ENCODE results near the gene CREB5. TPM values are rescaled to one million over a fixed set of nuclear protein-coding genes. Genes with fewer than 3 reads are reported as not detected.

The CREB5 gene
- polyA plus RNA-seq, 1 donor from 2014 or later = 3.7 TPM

DNA sequence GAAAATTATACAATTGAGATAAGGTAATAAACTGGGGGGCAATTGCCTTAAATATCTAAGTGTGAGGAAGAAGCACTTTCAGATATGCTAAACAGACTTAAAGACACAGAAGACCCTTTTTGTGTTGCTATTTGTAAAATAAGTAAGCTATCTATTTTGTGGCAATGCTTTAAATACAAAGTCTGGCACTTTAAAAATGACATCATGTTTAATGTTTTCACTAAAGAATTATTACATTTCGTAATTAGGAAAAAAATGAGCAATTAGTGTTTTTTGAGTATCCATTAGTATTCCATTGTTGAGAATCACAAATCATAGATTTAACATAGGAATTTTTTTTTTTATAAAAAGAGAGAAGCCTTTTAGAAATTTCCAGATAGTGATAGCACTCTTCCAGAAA, 2.1 kb downstream of the CREB5 start:
- no peak overlapping the region for H3K4me3 ChIP-seq (ENCODE audit: low read length)
- no peaks in the 10 kb centered on the region for H3K9me2 ChIP-seq (ENCODE audit: insufficient read depth, low read length)
- no peaks in the 10 kb centered on the region for H3K9me3 ChIP-seq (ENCODE audit: low read length)
- TF ChIP-seq EZH2 (IDR thresholded peaks at IDR 0.05; ENCODE audit: borderline replicate concordance, insufficient read depth, low read length, poor library complexity, severe bottlenecking) (no peak), POLR2AphosphoS5 (IDR thresholded peaks at IDR 0.05) (no peak), TAF1 (IDR thresholded peaks at IDR 0.05; ENCODE audit: low read depth) (no peak), RAD21 (conservative IDR thresholded peaks at IDR 0.05) (no peak), MXI1 (conservative IDR thresholded peaks at IDR 0.05; ENCODE audit: poor library complexity, severe bottlenecking) (no peak), EP300 (conservative IDR thresholded peaks at IDR 0.05; ENCODE audit: poor library complexity, severe bottlenecking) (no peak), SMC3 (conservative IDR thresholded peaks at IDR 0.05; ENCODE audit: poor library complexity) (no peak)
- TF ChIP-seq, protein P1, sequence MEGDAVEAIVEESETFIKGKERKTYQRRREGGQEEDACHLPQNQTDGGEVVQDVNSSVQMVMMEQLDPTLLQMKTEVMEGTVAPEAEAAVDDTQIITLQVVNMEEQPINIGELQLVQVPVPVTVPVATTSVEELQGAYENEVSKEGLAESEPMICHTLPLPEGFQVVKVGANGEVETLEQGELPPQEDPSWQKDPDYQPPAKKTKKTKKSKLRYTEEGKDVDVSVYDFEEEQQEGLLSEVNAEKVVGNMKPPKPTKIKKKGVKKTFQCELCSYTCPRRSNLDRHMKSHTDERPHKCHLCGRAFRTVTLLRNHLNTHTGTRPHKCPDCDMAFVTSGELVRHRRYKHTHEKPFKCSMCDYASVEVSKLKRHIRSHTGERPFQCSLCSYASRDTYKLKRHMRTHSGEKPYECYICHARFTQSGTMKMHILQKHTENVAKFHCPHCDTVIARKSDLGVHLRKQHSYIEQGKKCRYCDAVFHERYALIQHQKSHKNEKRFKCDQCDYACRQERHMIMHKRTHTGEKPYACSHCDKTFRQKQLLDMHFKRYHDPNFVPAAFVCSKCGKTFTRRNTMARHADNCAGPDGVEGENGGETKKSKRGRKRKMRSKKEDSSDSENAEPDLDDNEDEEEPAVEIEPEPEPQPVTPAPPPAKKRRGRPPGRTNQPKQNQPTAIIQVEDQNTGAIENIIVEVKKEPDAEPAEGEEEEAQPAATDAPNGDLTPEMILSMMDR (IDR thresholded peaks at IDR 0.05; ENCODE audit: poor library complexity, severe bottlenecking) = no peak
- TF ChIP-seq, protein P2, sequence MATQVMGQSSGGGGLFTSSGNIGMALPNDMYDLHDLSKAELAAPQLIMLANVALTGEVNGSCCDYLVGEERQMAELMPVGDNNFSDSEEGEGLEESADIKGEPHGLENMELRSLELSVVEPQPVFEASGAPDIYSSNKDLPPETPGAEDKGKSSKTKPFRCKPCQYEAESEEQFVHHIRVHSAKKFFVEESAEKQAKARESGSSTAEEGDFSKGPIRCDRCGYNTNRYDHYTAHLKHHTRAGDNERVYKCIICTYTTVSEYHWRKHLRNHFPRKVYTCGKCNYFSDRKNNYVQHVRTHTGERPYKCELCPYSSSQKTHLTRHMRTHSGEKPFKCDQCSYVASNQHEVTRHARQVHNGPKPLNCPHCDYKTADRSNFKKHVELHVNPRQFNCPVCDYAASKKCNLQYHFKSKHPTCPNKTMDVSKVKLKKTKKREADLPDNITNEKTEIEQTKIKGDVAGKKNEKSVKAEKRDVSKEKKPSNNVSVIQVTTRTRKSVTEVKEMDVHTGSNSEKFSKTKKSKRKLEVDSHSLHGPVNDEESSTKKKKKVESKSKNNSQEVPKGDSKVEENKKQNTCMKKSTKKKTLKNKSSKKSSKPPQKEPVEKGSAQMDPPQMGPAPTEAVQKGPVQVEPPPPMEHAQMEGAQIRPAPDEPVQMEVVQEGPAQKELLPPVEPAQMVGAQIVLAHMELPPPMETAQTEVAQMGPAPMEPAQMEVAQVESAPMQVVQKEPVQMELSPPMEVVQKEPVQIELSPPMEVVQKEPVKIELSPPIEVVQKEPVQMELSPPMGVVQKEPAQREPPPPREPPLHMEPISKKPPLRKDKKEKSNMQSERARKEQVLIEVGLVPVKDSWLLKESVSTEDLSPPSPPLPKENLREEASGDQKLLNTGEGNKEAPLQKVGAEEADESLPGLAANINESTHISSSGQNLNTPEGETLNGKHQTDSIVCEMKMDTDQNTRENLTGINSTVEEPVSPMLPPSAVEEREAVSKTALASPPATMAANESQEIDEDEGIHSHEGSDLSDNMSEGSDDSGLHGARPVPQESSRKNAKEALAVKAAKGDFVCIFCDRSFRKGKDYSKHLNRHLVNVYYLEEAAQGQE (IDR thresholded peaks at IDR 0.05; ENCODE audit: borderline replicate concordance) = no peak
- no peak overlapping the region for H2AFZ ChIP-seq (ENCODE audit: low read depth, low read length)
- H4K20me1 ChIP-seq (ENCODE audit: insufficient read depth) = no peaks in the 10 kb centered on the region
- no peak overlapping the region for H3K27ac ChIP-seq (ENCODE audit: low read length)
- no peak overlapping the region for H3K4me2 ChIP-seq (ENCODE audit: low read length)
- H3K9ac ChIP-seq (ENCODE audit: low read length) = no peak overlapping the region
- no peaks in the 10 kb centered on the region for H3K36me3 ChIP-seq (ENCODE audit: insufficient read depth, low read length)
- H3F3A ChIP-seq (ENCODE audit: insufficient read depth, low read length, poor library complexity, severe bottlenecking) = peaks cover 5% of the 10 kb centered on the region
- H3K79me2 ChIP-seq (replicated peaks; ENCODE audit: insufficient read depth, low read length) = peaks cover 56% of the 10 kb centered on the region
- H3K27me3 ChIP-seq (ENCODE audit: insufficient read depth, low read depth, low read length) = peaks cover 20% of the 10 kb centered on the region

DNA sequence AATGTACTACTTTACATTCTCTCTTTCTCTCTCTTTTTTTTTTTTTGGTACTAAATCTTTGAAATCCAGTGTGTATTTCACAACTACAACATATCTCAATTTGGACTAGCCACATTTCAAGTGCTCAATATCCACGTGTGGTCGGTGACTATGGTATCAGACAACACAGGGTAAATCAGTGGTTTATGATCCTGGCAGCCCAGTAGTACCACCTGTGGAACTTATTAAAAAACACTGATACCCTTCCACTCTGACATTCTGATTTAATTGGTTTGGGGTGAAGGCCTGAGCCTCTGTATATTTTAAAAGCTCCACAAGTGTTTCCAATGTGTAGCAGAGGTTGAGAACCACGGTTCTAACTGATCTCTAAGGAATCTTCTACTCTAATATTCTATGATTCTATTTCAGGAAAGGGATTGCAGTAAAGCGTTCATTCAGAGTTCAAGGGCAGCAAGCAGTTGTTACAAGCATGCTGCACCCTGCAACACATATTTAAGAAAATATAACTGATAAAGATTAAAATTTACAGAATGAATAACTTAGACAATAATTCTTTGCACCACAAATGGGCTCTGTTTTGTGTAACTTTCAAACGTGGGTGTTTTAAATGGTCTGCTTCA, 5.1 kb downstream of the CREB5 start:
- Histone ChIP-seq H3K79me2 (replicated peaks; ENCODE audit: insufficient read depth, low read length) (peaks cover 72% of the 10 kb centered on the region), H3K9me3 (ENCODE audit: low read length) (no peaks in the 10 kb centered on the region), H3K27ac (ENCODE audit: low read length) (no peak overlapping the region), H3K4me2 (ENCODE audit: low read length) (no peak overlapping the region), H3K9me2 (ENCODE audit: insufficient read depth, low read length) (no peaks in the 10 kb centered on the region), H3F3A (ENCODE audit: insufficient read depth, low read length, poor library complexity, severe bottlenecking) (no peaks in the 10 kb centered on the region), H3K4me3 (ENCODE audit: low read length) (no peak overlapping the region), H3K27me3 (ENCODE audit: insufficient read depth, low read depth, low read length) (peaks cover 3% of the 10 kb centered on the region), H3K36me3 (ENCODE audit: insufficient read depth, low read length) (no peaks in the 10 kb centered on the region), H3K9ac (ENCODE audit: low read length) (no peak overlapping the region), H2AFZ (ENCODE audit: low read depth, low read length) (no peak overlapping the region), H4K20me1 (ENCODE audit: insufficient read depth) (no peaks in the 10 kb centered on the region)
- TF ChIP-seq POLR2AphosphoS5 (IDR thresholded peaks at IDR 0.05) (no peak), SMC3 (conservative IDR thresholded peaks at IDR 0.05; ENCODE audit: poor library complexity) (no peak), TAF1 (IDR thresholded peaks at IDR 0.05; ENCODE audit: low read depth) (no peak), MXI1 (conservative IDR thresholded peaks at IDR 0.05; ENCODE audit: poor library complexity, severe bottlenecking) (no peak)
- TF ChIP-seq, protein P2 (IDR thresholded peaks at IDR 0.05; ENCODE audit: borderline replicate concordance) = no peak
